Measurements from ENCODE around the gene ZCCHC24.
"Not testable (repeated sequence)": the region's sequence is repeated elsewhere in the genome, so short reads cannot be mapped to it uniquely, and the experiment has no call there.

Gene ZCCHC24

DNA sequence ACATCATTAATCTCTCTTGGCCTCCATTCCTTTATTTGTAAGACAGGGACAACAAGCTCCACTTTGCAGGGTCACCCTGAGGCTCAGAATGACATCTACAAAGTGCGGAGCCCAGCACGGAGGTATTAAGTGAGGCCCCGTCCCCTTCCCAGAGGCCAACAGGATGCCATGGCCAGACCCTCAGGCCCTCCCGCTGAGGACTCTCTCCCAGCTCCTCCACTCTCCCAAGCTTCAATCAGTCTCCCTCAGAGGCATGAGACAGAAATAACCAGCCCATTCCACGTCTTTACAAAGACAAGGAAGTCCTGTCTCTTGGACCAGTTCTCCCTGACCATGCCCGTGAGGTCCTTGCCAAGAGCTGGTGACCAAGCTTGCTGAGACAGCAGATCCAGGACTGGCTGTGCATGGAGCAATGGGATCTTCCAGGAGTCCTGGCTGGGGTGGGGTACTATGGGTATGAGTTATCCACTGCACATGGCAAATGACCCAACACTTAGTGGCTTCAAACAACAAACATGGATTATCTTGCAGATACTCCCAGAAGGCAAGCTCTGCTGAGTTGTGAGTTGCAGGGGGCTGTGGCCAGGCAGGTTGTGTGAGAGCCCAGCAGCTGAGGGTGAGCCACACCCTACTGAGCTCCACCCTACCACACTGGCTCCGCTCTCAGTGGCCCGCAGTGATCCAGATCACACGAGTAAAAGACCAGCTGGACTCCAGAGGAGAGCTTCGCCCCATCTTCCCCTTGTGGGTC is 102.4 kb downstream of the ZCCHC24 start:
- DNase-seq: no peak

GRCh38 chr10:79342295-79342761 is 103.1 kb downstream of the ZCCHC24 start:
- DNase-seq: no peak

GRCh38 chr10:79340646-79341244 is 104.7 kb downstream of the ZCCHC24 start:
- no peak for DNase-seq

- no peak for DNase-seq
Observed at GRCh38 chr10:79339266-79339665, 106.2 kb downstream of the ZCCHC24 start.

DNA sequence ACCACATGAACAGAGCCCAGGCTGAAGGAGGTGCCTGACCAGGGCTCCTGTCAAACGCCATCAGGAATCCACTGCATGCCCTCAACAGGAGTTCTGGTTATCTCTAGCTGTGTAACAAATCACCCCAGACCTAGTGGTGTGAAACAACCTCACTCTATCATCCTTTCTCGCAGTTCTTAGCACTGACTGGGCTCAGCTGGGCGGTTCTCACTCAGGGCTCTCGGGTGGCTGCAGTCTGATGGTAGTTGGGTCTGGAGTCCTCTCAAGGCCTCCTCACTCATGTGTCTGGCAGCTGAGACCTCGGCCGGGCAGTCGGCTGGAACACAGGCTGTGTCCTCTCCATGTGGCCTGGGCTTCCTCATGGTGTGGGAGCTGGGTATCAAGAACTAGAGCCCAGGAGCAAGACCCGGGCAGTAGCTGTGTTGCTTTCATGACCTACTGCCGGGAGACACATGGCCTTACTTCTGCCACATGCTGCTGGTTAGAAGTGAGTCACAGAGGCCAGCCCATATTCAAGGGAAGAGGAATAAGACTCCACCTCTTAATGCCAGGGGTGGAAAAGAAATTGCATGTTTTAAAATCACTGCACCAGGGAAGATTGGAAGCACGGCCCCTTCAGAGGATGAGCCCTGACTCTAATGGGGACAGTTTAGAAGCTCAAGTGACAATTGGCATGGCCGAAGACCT is 107.5 kb downstream of the ZCCHC24 start:
- not testable (repeated sequence) for DNase-seq

DNA sequence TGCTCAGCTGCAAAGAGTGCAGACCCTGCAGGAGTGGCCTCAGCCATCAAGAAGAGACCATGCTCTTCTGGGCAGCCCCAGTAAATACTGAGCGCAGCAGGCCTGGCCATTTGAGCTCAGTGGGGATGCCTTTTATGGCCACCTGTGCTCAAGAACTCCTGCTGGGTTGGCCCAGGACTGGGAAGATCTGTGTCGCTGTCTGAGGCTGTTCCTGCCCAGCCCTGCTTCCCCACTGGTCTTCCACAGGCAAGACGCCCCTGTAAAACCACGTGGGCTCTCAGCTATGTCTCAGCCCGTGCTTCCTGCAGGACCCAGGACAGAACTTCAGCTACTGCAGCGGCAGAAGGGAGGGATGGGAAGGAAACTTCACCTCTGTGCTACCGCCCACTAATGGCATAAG is 108.7 kb downstream of the ZCCHC24 start:
- no peak for DNase-seq

DNA sequence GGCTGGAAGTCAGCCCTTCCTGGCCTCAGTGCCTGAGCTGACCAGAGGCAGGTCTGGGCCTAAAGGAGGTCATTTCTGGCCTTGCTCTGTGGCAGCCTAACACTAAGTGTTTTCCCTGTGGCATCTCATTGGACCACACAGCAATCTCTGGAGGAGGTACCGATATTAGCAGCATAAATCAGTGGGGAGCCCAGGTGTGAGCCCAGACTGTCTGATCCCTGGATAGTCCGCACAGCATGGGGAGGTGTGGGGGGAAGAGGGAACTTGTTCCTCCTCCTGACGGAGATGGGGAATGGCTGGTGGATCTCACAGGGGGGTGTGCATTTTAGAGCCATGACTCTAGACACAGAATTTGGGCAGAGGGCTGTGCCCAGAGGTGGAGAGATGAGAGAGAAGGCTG is 109.1 kb downstream of the ZCCHC24 start:
- DNase-seq: no peak

GRCh38 chr10:79335470-79336235 is 109.8 kb downstream of the ZCCHC24 start:
- no peak for DNase-seq

DNA sequence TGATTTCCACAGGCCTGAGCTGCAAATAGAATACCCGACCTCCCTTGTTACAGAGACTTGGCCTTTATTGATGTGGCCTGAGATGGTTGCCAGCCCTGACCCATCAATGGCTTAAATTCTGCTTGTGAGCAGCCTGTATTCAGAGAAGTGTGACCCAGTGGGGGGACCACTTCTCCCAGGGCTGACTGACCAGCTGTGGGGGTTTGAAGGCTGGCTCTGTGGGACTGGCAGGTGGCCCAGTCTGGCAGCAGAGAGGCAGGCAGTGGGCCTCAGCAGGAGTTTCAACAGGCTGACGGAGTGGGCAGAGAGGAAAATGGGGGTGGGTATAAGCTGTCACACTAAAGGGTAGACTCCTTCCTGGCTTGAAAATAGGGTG is 110.3 kb downstream of the ZCCHC24 start:
- DNase-seq: no peak

DNA sequence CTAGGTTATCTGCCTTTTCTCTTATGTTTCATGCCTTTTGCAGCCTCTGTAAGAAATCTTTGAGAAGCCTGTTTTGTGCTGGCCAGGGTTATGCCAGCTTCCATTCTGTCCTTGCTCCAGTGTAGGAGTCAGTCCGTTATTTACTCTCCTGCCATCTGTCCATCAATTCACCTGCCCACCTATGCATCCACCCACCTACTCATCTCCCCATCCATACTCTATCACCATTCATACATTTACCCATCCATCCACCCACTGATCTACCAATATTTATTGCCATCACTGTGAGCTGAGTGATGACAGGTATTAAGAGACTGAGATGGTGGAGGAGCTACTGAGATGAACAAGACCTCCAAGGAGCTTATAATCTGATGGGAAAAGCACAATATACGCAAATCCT is 110.9 kb downstream of the ZCCHC24 start:
- DNase-seq: no peak

DNA sequence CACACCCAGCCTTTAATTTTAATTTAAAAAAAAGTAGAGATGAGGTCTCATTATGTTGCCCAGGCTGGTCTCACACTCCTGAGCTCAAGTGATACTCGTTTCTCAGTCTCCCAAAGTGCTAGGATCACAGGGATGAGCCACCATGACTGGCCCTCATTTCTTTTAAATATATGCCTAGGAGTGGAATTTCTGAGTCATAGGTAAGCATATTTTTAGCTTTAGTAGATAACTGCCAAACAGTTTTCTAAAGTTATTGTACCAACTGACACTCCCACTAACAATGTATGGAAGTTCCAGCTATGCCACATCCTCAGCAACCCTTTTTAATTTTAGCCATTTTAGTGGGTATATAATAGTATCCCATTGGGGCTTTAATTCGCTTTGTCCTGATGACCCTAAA is 111.9 kb downstream of the ZCCHC24 start:
- DNase-seq: no peak

GRCh38 chr10:79332610-79333315 is 112.7 kb downstream of the ZCCHC24 start:
- not testable (repeated sequence) for DNase-seq

All from stimulated activated CD4-positive, alpha-beta T cell treated with anti-CD3 and anti-CD28 coated beads, Interleukin-4, amount 100 ng/mL, for 1 hour (primary cell).